Upper lobe of left lung (tissue), 6 donors: ENCODE data around the gene NVL. TPM values are rescaled to one million over a fixed set of nuclear protein-coding genes. Genes with fewer than 3 reads are reported as not detected.
A peak's percentile ranks its signal among the peaks of the same experiment; 100 is the strongest.

Source experiments
- ATAC-seq, 2 donors: fragments of 200-7000 bp; cut with Tn5 transposase; one replicate each; pipeline ENCODE4 v1.9.1; 2022; ENCODE audit warnings: mild to moderate bottlenecking in 2 of 2, moderate library complexity in 2 of 2; ENCODE audit not compliant: low FRiP score in 2 of 2
- DNase-seq, 2 donors: peaks; one replicate each; pipeline ENCODE4 v3.0.0-alpha.2; 2019 to 2020
- H3K27ac ChIP-seq, 4 donors: fragments of 200-600 bp; sonication (generic); one replicate each; pipeline ENCODE4 v1.5.1; 2016 to 2019
- H3K27me3 ChIP-seq, 4 donors: fragments of 200-600 bp; sonication (generic); one replicate each; pipeline ENCODE4 v1.5.1; 2017 to 2019
- H3K36me3 ChIP-seq, 4 donors: fragments of 200-600 bp; sonication (generic); one replicate each; pipeline ENCODE4 v1.5.1; 2016 to 2019
- H3K4me1 ChIP-seq, 4 donors: fragments of 200-600 bp; sonication (generic); one replicate each; pipeline ENCODE4 v1.5.1; 2018 to 2019
- H3K4me3 ChIP-seq, 4 donors: fragments of 200-600 bp; sonication (generic); one replicate each; pipeline ENCODE4 v1.5.1; 2017 to 2019; ENCODE audit warnings: mild to moderate bottlenecking in 2 of 4, moderate library complexity in 1 of 4
- H3K9me3 ChIP-seq, 4 donors: fragments of 200-600 bp; sonication (generic); one replicate each; pipeline ENCODE4 v1.5.1; 2018 to 2019
- CTCF ChIP-seq, 6 experiments: fragments of 450-650 bp in 4 of 6; fragments of 200-600 bp in 2 of 6; sonication (generic) in 2 of 6; IDR thresholded peaks; one replicate each; pipeline ENCODE4 v1.5.1; 2016 to 2019; ENCODE audit warnings: antibody characterized with exemption in 6 of 6
- EP300 ChIP-seq, 4 donors: sonication (generic); formaldehyde crosslinking; IDR thresholded peaks; one replicate each; pipeline ENCODE4 v1.5.1; 2017; ENCODE audit warnings: antibody characterized with exemption in 4 of 4, control low read depth in 2 of 4
- POLR2A ChIP-seq, 4 donors: fragments of 450-650 bp; IDR thresholded peaks; one replicate each; pipeline ENCODE4 v1.5.1; 2016 to 2017; ENCODE audit warnings: antibody characterized with exemption in 4 of 4, mild to moderate bottlenecking in 2 of 4
- POLR2AphosphoS5 ChIP-seq, 2 donors: sonication (generic); formaldehyde crosslinking; IDR thresholded peaks; one replicate each; pipeline ENCODE4 v1.5.1; 2017; ENCODE audit warnings: antibody characterized with exemption in 2 of 2
- WGBS, 2 donors: methylation state at CpG; one replicate each; pipeline ENCODE4 v1.1.5; 2017 to 2018; 5-methylcytosine and 5-hydroxymethylcytosine counted together
- total RNA-seq, 6 donors: library from RNA; depleted of rRNA in 4 of 6; stranded (reverse); fragments of >200 nt in 4 of 6; gene quantifications; one replicate each; pipeline versions ENCODE4 v1.1.0 to v1.2.1, GENCODE V29; 2016 to 2021
- donor health status: DM: no; HTN: no; CAD: no; lungs with moderate emphysema.
- donor health status: DM: no; HTN: yes; CAD: no; lungs with severe emphysema.

NVL gene
- total RNA-seq, 6 donors from 2014 or later, result 20.2 to 56.6 (median 34.1) TPM

GRCh38 chr1:224373008-224373590 is 43.1 kb upstream of the NVL start:
- Histone ChIP-seq H3K27me3 (no peaks in the 10 kb centered on the region), H3K4me1 (peaks cover 0 to 6% (median 0%) of the 10 kb centered on the region in 4 donors), H3K4me3 (no peak overlapping the region), H3K36me3 (peaks cover 23 to 98% (median 68%) of the 10 kb centered on the region in 4 donors), H3K9me3 (no peaks in the 10 kb centered on the region), H3K27ac (no peak overlapping the region)
- ATAC-seq (no peak), DNase-seq (no peak)
- TF ChIP-seq EP300 (IDR thresholded peaks at IDR 0.05), result no peak
- TF ChIP-seq POLR2A (IDR thresholded peaks at IDR 0.05), result no peak
- no peak for TF ChIP-seq POLR2AphosphoS5 (IDR thresholded peaks at IDR 0.05)
- TF ChIP-seq CTCF (IDR thresholded peaks at IDR 0.05), result no peak
- 93 to 97% methylated on average over 5 of the region's 5 CpGs for WGBS, 2 donors

- H3K27me3 ChIP-seq, result no peaks in the 10 kb centered on the region
- no peaks in the 10 kb centered on the region for H3K9me3 ChIP-seq
- peaks cover 0 to 10% (median 0%) of the 10 kb centered on the region in 4 donors for H3K4me1 ChIP-seq
- DNase-seq, result no peak
- no peak overlapping the region for H3K27ac ChIP-seq
- WGBS, 2 donors, result 87 to 92% methylated on average over 5 of the region's 5 CpGs
- H3K36me3 ChIP-seq, result peaks cover 11 to 82% (median 58%) of the 10 kb centered on the region in 4 donors
- TF ChIP-seq EP300 (IDR thresholded peaks at IDR 0.05) (no peak), POLR2AphosphoS5 (IDR thresholded peaks at IDR 0.05) (no peak), POLR2A (IDR thresholded peaks at IDR 0.05) (no peak), CTCF (IDR thresholded peaks at IDR 0.05) (no peak)
- H3K4me3 ChIP-seq, result no peak overlapping the region
- ATAC-seq, result no peak
Observed at GRCh38 chr1:224368409-224368808, 38.4 kb upstream of the NVL start.

GRCh38 chr1:224359207-224359606 is 29.2 kb upstream of the NVL start:
- DNase-seq (no peak), ATAC-seq (no peak)
- H3K27ac ChIP-seq, result peak overlapping the region in 1 of 4 donors; percentile 11
- H3K36me3 ChIP-seq, result peaks cover 0 to 6% (median under 1%) of the 10 kb centered on the region in 4 donors
- H3K4me1 ChIP-seq, result peaks cover 14 to 43% (median 18%) of the 10 kb centered on the region in 4 donors
- no peaks in the 10 kb centered on the region for H3K27me3 ChIP-seq
- TF ChIP-seq POLR2AphosphoS5 (IDR thresholded peaks at IDR 0.05), result no peak
- TF ChIP-seq CTCF (IDR thresholded peaks at IDR 0.05), result no peak
- no peak for TF ChIP-seq EP300 (IDR thresholded peaks at IDR 0.05)
- TF ChIP-seq POLR2A (IDR thresholded peaks at IDR 0.05), result no peak
- H3K4me3 ChIP-seq, result no peak overlapping the region
- H3K9me3 ChIP-seq, result no peaks in the 10 kb centered on the region
- 84 to 86% methylated on average over 3 of the region's 3 CpGs for WGBS, 2 donors

- Histone ChIP-seq H3K9me3 (no peaks in the 10 kb centered on the region), H3K4me1 (peaks cover 14 to 38% (median 18%) of the 10 kb centered on the region in 4 donors), H3K27me3 (no peaks in the 10 kb centered on the region), H3K27ac (peak overlapping the region; percentile 88 to 99 (median 91)), H3K36me3 (peaks cover 0 to 2% (median 0%) of the 10 kb centered on the region in 4 donors), H3K4me3 (peak overlapping the region in 3 of 4 donors; percentile 81 to 100 (median 85))
- WGBS, 2 donors, result 42 to 69% methylated on average over 4 of the region's 4 CpGs
- peak in 1 of 2 donors; percentile 36 for DNase-seq
- TF ChIP-seq POLR2AphosphoS5 (IDR thresholded peaks at IDR 0.05) (no peak), EP300 (IDR thresholded peaks at IDR 0.05) (no peak), POLR2A (IDR thresholded peaks at IDR 0.05) (no peak), CTCF (IDR thresholded peaks at IDR 0.05) (no peak)
- no peak for ATAC-seq
Observed at GRCh38 chr1:224358237-224358636, 28.3 kb upstream of the NVL start.
